H1 (cell line): Measurements from ENCODE around the gene E2F1. TPM values are rescaled to one million over a fixed set of nuclear protein-coding genes. Genes with fewer than 3 reads are reported as not detected.

Experiments used
- CTCF ChIA-PET: fragments of 300-600 bp; sonication (Branson Sonifier 250); formaldehyde crosslinking; loops from one replicate; lab custom pipeline; 2021; ENCODE audit not compliant: partially characterized antibody; lab: Charles Lee
- POLR2A ChIA-PET: fragments of 300-600 bp; sonication (Branson Sonifier 250); formaldehyde crosslinking; loops from one replicate; lab custom pipeline; 2021; ENCODE audit warnings: inconsistent platforms; ENCODE audit not compliant: partially characterized antibody; lab: Charles Lee
- DNase-seq, 2 experiments: peaks; one replicate each; pipeline versions ENCODE4 v3.0.0 to v3.0.0-alpha.2; 2010 to 2022; ENCODE audit warnings: low spot score in 2 of 2, low read depth in 1 of 2, mixed read lengths in 1 of 2
- FAIRE-seq: peaks from 2 replicates; lab custom pipeline; 2011; peaks lifted over from hg19 to GRCh38; lab: Jason Lieb, UNC
- H2AFZ ChIP-seq: 2 replicates; pipeline ENCODE4 v1.8.1; 2012; ENCODE audit warnings: low read length, inconsistent platforms
- H2AK5ac ChIP-seq: 2 replicates; pipeline ENCODE4 v1.6.1; 2013; ENCODE audit warnings: low read depth, low read length
- H2BK120ac ChIP-seq: replicated peaks from 2 replicates; pipeline ENCODE3; 2013; ENCODE audit warnings: low read depth, low read length, inconsistent platforms
- H2BK12ac ChIP-seq: 2 replicates; pipeline ENCODE4 v1.6.1; 2013; ENCODE audit warnings: low read depth, low read length
- H2BK15ac ChIP-seq: 2 replicates; pipeline ENCODE4 v1.6.1; 2013; ENCODE audit warnings: low read length
- H2BK20ac ChIP-seq: 2 replicates; pipeline ENCODE4 v1.6.1; 2013; ENCODE audit warnings: low read length
- H2BK5ac ChIP-seq: 2 replicates; pipeline ENCODE4 v1.6.1; 2013; ENCODE audit warnings: low read depth, low read length
- H3K14ac ChIP-seq: 2 replicates; pipeline ENCODE4 v1.6.1; 2013; ENCODE audit warnings: inconsistent platforms; ENCODE audit not compliant: insufficient read length
- H3K18ac ChIP-seq: 2 replicates; pipeline ENCODE4 v1.6.1; 2013; ENCODE audit warnings: low read length; ENCODE audit errors: extremely low read depth
- H3K23ac ChIP-seq: 2 replicates; pipeline ENCODE4 v1.6.1; 2013; ENCODE audit warnings: inconsistent platforms; ENCODE audit not compliant: insufficient read length
- H3K23me2 ChIP-seq: 2 replicates; pipeline ENCODE4 v1.6.1; 2013; ENCODE audit warnings: low read depth, low read length
- H3K27ac ChIP-seq: 2 replicates; pipeline ENCODE4 v1.6.1; 2011; ENCODE audit warnings: low read depth, low read length, inconsistent platforms
- H3K27me3 ChIP-seq, 4 experiments: replicated peaks in 1 of 4; 1 replicate in 1 of 4; 2 replicates in 3 of 4; pipeline versions ENCODE4 v1.6.1 to v1.8.1; 2011 to 2013; ENCODE audit warnings: low read length in 3 of 4, mild to moderate bottlenecking in 3 of 4, inconsistent platforms in 2 of 4, mixed read lengths in 2 of 4, moderate library complexity in 1 of 4; ENCODE audit not compliant: control insufficient read depth in 3 of 4, insufficient read depth in 3 of 4; ENCODE audit errors: extremely low read depth in 1 of 4
- H3K36me3 ChIP-seq, 4 experiments: 2 replicates each; pipeline versions ENCODE4 v1.6.1 to v1.8.1; 2011 to 2013; ENCODE audit warnings: mild to moderate bottlenecking in 4 of 4, low read length in 3 of 4, moderate library complexity in 2 of 4, control low read depth in 1 of 4, inconsistent platforms in 1 of 4; ENCODE audit not compliant: insufficient read depth in 4 of 4, control insufficient read depth in 2 of 4
- H3K4ac ChIP-seq: replicated peaks from 2 replicates; pipeline ENCODE3; 2013; ENCODE audit warnings: low read length, low read depth, mixed read lengths, inconsistent platforms; ENCODE audit not compliant: insufficient read length
- H3K4me1 ChIP-seq, 4 experiments: replicated peaks in 1 of 4; 1 replicate in 1 of 4; 2 replicates in 3 of 4; pipeline versions ENCODE4 v1.6.1 to v1.8.1; 2011 to 2013; ENCODE audit warnings: low read length in 3 of 4, inconsistent platforms in 2 of 4, mixed read lengths in 1 of 4; ENCODE audit not compliant: insufficient read depth in 4 of 4, control insufficient read depth in 3 of 4
- H3K4me2 ChIP-seq, 2 experiments: 2 replicates each; pipeline versions ENCODE4 v1.6.1 to v1.8.1; 2011 to 2013; ENCODE audit warnings: low read depth in 2 of 2, low read length in 2 of 2, control low read depth in 1 of 2, inconsistent platforms in 1 of 2, mild to moderate bottlenecking in 1 of 2; ENCODE audit not compliant: insufficient read depth in 1 of 2
- H3K4me3 ChIP-seq, 4 experiments: fragments of 200-600, 300-600 bp in 1 of 4; sonication (generic), shearing (Covaris generic), sonication (Bioruptor Twin) in 1 of 4; 2 replicates each; pipeline versions ENCODE4 v1.5.1 to v1.8.1; 2011 to 2016; ENCODE audit warnings: low read length in 4 of 4, low read depth in 3 of 4, control low read depth in 2 of 4, inconsistent platforms in 2 of 4, mild to moderate bottlenecking in 2 of 4, mixed read lengths in 1 of 4, moderate library complexity in 1 of 4; ENCODE audit not compliant: insufficient read depth in 2 of 4; ENCODE audit errors: extremely low read depth in 1 of 4
- H3K56ac ChIP-seq: replicated peaks from 2 replicates; pipeline ENCODE3; 2013; ENCODE audit warnings: low read depth, mild to moderate bottlenecking, mixed read lengths, low read length, inconsistent platforms; ENCODE audit not compliant: insufficient read length
- H3K79me1 ChIP-seq: 2 replicates; pipeline ENCODE4 v1.6.1; 2013; ENCODE audit warnings: low read depth, low read length, control low read depth
- H3K79me2 ChIP-seq, 2 experiments: 2 replicates each; pipeline versions ENCODE4 v1.6.1 to v1.8.1; 2012 to 2013; ENCODE audit warnings: low read length in 2 of 2, mild to moderate bottlenecking in 2 of 2, inconsistent platforms in 1 of 2; ENCODE audit not compliant: insufficient read depth in 2 of 2, control insufficient read depth in 1 of 2
- H3K9ac ChIP-seq, 4 experiments: replicated peaks in 1 of 4; 1 replicate in 1 of 4; 2 replicates in 3 of 4; pipeline versions ENCODE4 v1.6.1 to v1.8.1; 2011 to 2013; ENCODE audit warnings: low read depth in 3 of 4, low read length in 3 of 4, control low read depth in 2 of 4, mild to moderate bottlenecking in 2 of 4, moderate library complexity in 2 of 4, inconsistent platforms in 1 of 4; ENCODE audit errors: extremely low read depth in 1 of 4
- H3K9me3 ChIP-seq, 2 experiments: 2 replicates each; pipeline versions ENCODE4 v1.6.1 to v1.8.1; 2012 to 2013; ENCODE audit warnings: mild to moderate bottlenecking in 2 of 2, moderate library complexity in 2 of 2, control low read depth in 1 of 2, inconsistent platforms in 1 of 2, low read depth in 1 of 2, low read length in 1 of 2, mixed read lengths in 1 of 2; ENCODE audit not compliant: insufficient read depth in 2 of 2
- H4K20me1 ChIP-seq, 2 experiments: replicated peaks in 1 of 2; 2 replicates each; pipeline versions ENCODE3 to v1.8.1; 2011 to 2013; ENCODE audit warnings: inconsistent platforms in 2 of 2, low read length in 2 of 2, mild to moderate bottlenecking in 1 of 2; ENCODE audit not compliant: insufficient read depth in 2 of 2, control insufficient read depth in 1 of 2
- H4K5ac ChIP-seq: 2 replicates; pipeline ENCODE4 v1.6.1; 2013; ENCODE audit warnings: low read length, low read depth, mixed read lengths, inconsistent platforms; ENCODE audit not compliant: insufficient read length
- H4K8ac ChIP-seq: 2 replicates; pipeline ENCODE4 v1.8.0; 2013; ENCODE audit warnings: mild to moderate bottlenecking, moderate library complexity, low read length, inconsistent platforms; ENCODE audit not compliant: insufficient read depth; ENCODE audit errors: extremely low read depth
- H4K91ac ChIP-seq: replicated peaks from 2 replicates; pipeline ENCODE3; 2013; ENCODE audit warnings: low read length, mixed read lengths, inconsistent platforms; ENCODE audit not compliant: insufficient read length
- ASH2L ChIP-seq: fragments of 200-600, 300-600 bp; sonication (generic); IDR thresholded peaks from one replicate; pipeline ENCODE4 v1.7.1; 2017; ENCODE audit warnings: low read length
- ATF3 ChIP-seq: IDR thresholded peaks from 2 replicates; pipeline ENCODE4 v1.6.1; 2011; ENCODE audit warnings: low read depth, mild to moderate bottlenecking, low read length; ENCODE audit not compliant: insufficient read depth
- BACH1 ChIP-seq: IDR thresholded peaks from 2 replicates; pipeline ENCODE4 v1.6.1; 2012; ENCODE audit warnings: low read length, improper control_type of control experiment
- CHD2 ChIP-seq: IDR thresholded peaks from 2 replicates; pipeline ENCODE4 v1.6.1; 2012; ENCODE audit warnings: low read length, improper control_type of control experiment
- CREB1 ChIP-seq: IDR thresholded peaks from 2 replicates; pipeline ENCODE4 v1.6.1; 2012; ENCODE audit warnings: inconsistent platforms
- E2F6 ChIP-seq: IDR thresholded peaks from 2 replicates; pipeline ENCODE4 v1.6.1; 2012; ENCODE audit warnings: inconsistent platforms
- EGR1 ChIP-seq: IDR thresholded peaks from 2 replicates; pipeline ENCODE4 v1.6.1; 2011; ENCODE audit warnings: low read depth, low read length, borderline replicate concordance
- FOSL1 ChIP-seq: IDR thresholded peaks from 2 replicates; pipeline ENCODE4 v1.6.1; 2011; ENCODE audit warnings: mild to moderate bottlenecking, low read depth, low read length, moderate library complexity; ENCODE audit not compliant: insufficient read depth
- HDAC6 ChIP-seq: IDR thresholded peaks from one replicate; pipeline ENCODE4 v1.7.1; 2012; ENCODE audit warnings: low read depth, mild to moderate bottlenecking, inconsistent platforms, low read length, moderate library complexity
- KDM1A ChIP-seq: fragments of 200-600, 300-600 bp; sonication (generic); IDR thresholded peaks from 2 replicates; pipeline ENCODE4 v1.7.1; 2016; ENCODE audit warnings: mild to moderate bottlenecking, low read length, borderline replicate concordance
- SP2 ChIP-seq: IDR thresholded peaks from 2 replicates; pipeline ENCODE4 v1.6.1; 2012; ENCODE audit warnings: mild to moderate bottlenecking, low read length, inconsistent platforms
- SP4 ChIP-seq: IDR thresholded peaks from 2 replicates; pipeline ENCODE4 v1.6.1; 2012; ENCODE audit warnings: low read length, inconsistent platforms
- TAF1 ChIP-seq: IDR thresholded peaks from 2 replicates; pipeline ENCODE4 v1.6.1; 2011; ENCODE audit warnings: mild to moderate bottlenecking, low read depth, low read length
- WGBS, 2 experiments: shearing (Covaris generic) in 1 of 2; methylation state at CpG; one replicate each; pipeline versions ENCODE4 v1.1.6 to v1.1.7; 2013 to 2015; ENCODE audit warnings: low lambda C conversion rate in 2 of 2, mixed read lengths in 2 of 2, inconsistent platforms in 1 of 2, low coverage in 1 of 2, missing lambda C conversion rate in 1 of 2; ENCODE audit not compliant: insufficient replicate concordance in 2 of 2, insufficient coverage in 1 of 2, insufficient read length in 1 of 2; ENCODE audit errors: extremely low coverage in 1 of 2, missing lambda C conversion rate in 1 of 2; 5-methylcytosine and 5-hydroxymethylcytosine counted together
- polyA plus RNA-seq, 7 experiments: library from polyadenylated mRNA; depleted of rRNA in 3 of 7; stranded (reverse) in 5 of 7; unstranded in 2 of 7; fragments of >200 nt in 5 of 7; fragments of 200-250 nt in 2 of 7; gene quantifications; 1 replicate in 5 of 7; 2 replicates in 1 of 7; 4 replicates in 1 of 7; pipeline versions ENCODE4 v1.2.1 to v1.2.3, GENCODE V29; 2011 to 2013; ENCODE audit warnings: missing spikeins in 2 of 7, mixed read lengths in 2 of 7
- total RNA-seq: library from RNA; stranded (reverse); fragmentation: NEBNext Ultra II Directional; extraction: Animal tissue kit (Norgen Biotek cat#: 25700); gene quantifications from 2 replicates; pipeline ENCODE4 v1.2.1, GENCODE V29; 2021

Gene E2F1
- total and polyA plus RNA-seq, 2 of the 8 experiments (the other 6 are each of a cell fraction or from before 2014, with no cell fraction given), result 33.4 to 35.8 TPM

- H3K79me2 ChIP-seq, result no peaks in the 10 kb centered on the region
- peak overlapping the region; percentile 55; the same call in 1 of the 2 replicates for H2BK20ac ChIP-seq
- H4K91ac ChIP-seq, result no peak overlapping the region
- WGBS, 2 experiments, result 71 to 100% methylated on average over 2 to 12 of the region's 16 CpGs
- H3K14ac ChIP-seq, result no peak overlapping the region
- no peak overlapping the region for H2BK120ac ChIP-seq
- FAIRE-seq, result no peak
- H3K27ac ChIP-seq, result no peak overlapping the region
- H2BK12ac ChIP-seq, result 0 out of 2 replicates have a peak overlapping the region, but pooled peaks have one; percentile 75
- no peak overlapping the region for H3K23ac ChIP-seq
- H2AK5ac ChIP-seq, result no peak overlapping the region
- H3K56ac ChIP-seq, result no peak overlapping the region
- no peaks in the 10 kb centered on the region for H3K9me3 ChIP-seq
- H3K9ac ChIP-seq, result no peak overlapping the region
- H2AFZ ChIP-seq, result no peak overlapping the region
- peak overlapping the region; percentile 50 to 72 for H3K4me2 ChIP-seq
- no peak overlapping the region for H4K5ac ChIP-seq
- no peaks in the 10 kb centered on the region for H3K27me3 ChIP-seq
- H2BK15ac ChIP-seq, result peak overlapping the region; percentile 72
- no peak for TF ChIP-seq CHD2
- TF ChIP-seq SP2, result no peak
- no peak for TF ChIP-seq HDAC6
- peak; percentile 68 for TF ChIP-seq CREB1
- no peak for TF ChIP-seq E2F6
- TF ChIP-seq ATF3, result no peak
- no peak for TF ChIP-seq KDM1A
- no peak for TF ChIP-seq EGR1
- no peak for TF ChIP-seq SP4
- 0 out of 2 replicates have a peak, but pooled peaks have one; percentile 9 for TF ChIP-seq TAF1
- no peak for TF ChIP-seq FOSL1
- 0 out of 2 replicates have a peak, but pooled peaks have one; percentile 39 for TF ChIP-seq BACH1
- peak; percentile 6 for TF ChIP-seq ASH2L
- peak overlapping the region in 1 of 4 experiments; percentile 25; a peak in 3 of 8 replicates for H3K4me3 ChIP-seq
- POLR2A ChIA-PET, result interaction anchor here (0.8 to 1.5 kb wide), 4 partner anchors 9 to 30 kb away, joined by 3 to 6 read pairs (median 4); partner anchors contain the start of gene PXMP4
- no peaks in the 10 kb centered on the region for H4K20me1 ChIP-seq
- peak; percentile 59 to 65 for DNase-seq
- H3K18ac ChIP-seq, result no peak overlapping the region
- H3K23me2 ChIP-seq, result peaks cover 6% of the 10 kb centered on the region; the same call in 1 of the 2 replicates
- H3K79me1 ChIP-seq, result no peaks in the 10 kb centered on the region
- H3K36me3 ChIP-seq, result no peaks in the 10 kb centered on the region; a peak in 1 of 8 replicates
- peak overlapping the region; percentile 40 for H2BK5ac ChIP-seq
- H3K4me1 ChIP-seq, result peaks cover 4 to 9% (median 6%) of the 10 kb centered on the region in 4 experiments
- H4K8ac ChIP-seq, result no peak overlapping the region
- CTCF ChIA-PET, result interaction anchor here (2.0 kb wide), 1 partner anchor 17 kb away, joined by 6 read pairs; no protein-coding TSS in a partner anchor
- H3K4ac ChIP-seq, result no peak overlapping the region
Observed at GRCh38 chr20:33709905-33710541, 23.8 kb upstream of the E2F1 start.
